H1 (cell line): ENCODE data around the gene HENMT1.

Source experiments
- ATF3 ChIP-seq: IDR thresholded peaks from 2 replicates; pipeline ENCODE4 v1.6.1; 2011; ENCODE audit warnings: low read depth, mild to moderate bottlenecking, low read length; ENCODE audit not compliant: insufficient read depth
- CHD2 ChIP-seq: IDR thresholded peaks from 2 replicates; pipeline ENCODE4 v1.6.1; 2012; ENCODE audit warnings: low read length, improper control_type of control experiment
- CTCF ChIP-seq, 3 experiments: IDR thresholded peaks; 1 replicate in 2 of 3; 2 replicates in 1 of 3; pipeline versions ENCODE4 v1.5.1 to v1.6.1; 2011; ENCODE audit warnings: low read length in 3 of 3, mild to moderate bottlenecking in 3 of 3, inconsistent platforms in 2 of 3, low read depth in 1 of 3, moderate library complexity in 1 of 3; ENCODE audit not compliant: insufficient read depth in 1 of 3; ENCODE audit errors: control extremely low read depth in 1 of 3
- EZH2 ChIP-seq: fragments of 200-600 bp; sonication (generic); IDR thresholded peaks from 2 replicates; pipeline ENCODE4 v1.7.1; 2012; ENCODE audit warnings: low read depth, mild to moderate bottlenecking, moderate library complexity, low read length, inconsistent platforms; ENCODE audit not compliant: severe bottlenecking
- MAFK ChIP-seq: IDR thresholded peaks from 2 replicates; pipeline ENCODE4 v1.6.1; 2012; ENCODE audit warnings: low read depth, mild to moderate bottlenecking, improper control_type of control experiment, low read length
- MAX ChIP-seq: IDR thresholded peaks from 2 replicates; pipeline ENCODE4 v1.6.1; 2012; ENCODE audit warnings: inconsistent platforms
- POLR2A ChIP-seq, 2 experiments: IDR thresholded peaks; 1 replicate in 1 of 2; 2 replicates in 1 of 2; pipeline ENCODE4 v1.6.1; 2011; ENCODE audit warnings: low read depth in 2 of 2, low read length in 2 of 2, mild to moderate bottlenecking in 2 of 2; ENCODE audit errors: control extremely low read depth in 1 of 2
- POLR2AphosphoS5 ChIP-seq: IDR thresholded peaks from 2 replicates; pipeline ENCODE4 v1.6.1; 2011; ENCODE audit warnings: low read depth, low read length
- SP1 ChIP-seq: IDR thresholded peaks from 2 replicates; pipeline ENCODE4 v1.6.1; 2011; ENCODE audit warnings: low read depth, low read length
- TBP ChIP-seq: IDR thresholded peaks from 2 replicates; pipeline ENCODE4 v1.6.1; 2011; ENCODE audit warnings: low read depth, low read length, improper control_type of control experiment

- TF ChIP-seq CTCF (IDR thresholded peaks at IDR 0.05; ENCODE audit: control extremely low read depth in 1 of 3, insufficient read depth in 1 of 3, low read depth in 1 of 3, low read length in 3 of 3): no peak
- TF ChIP-seq POLR2A (IDR thresholded peaks at IDR 0.05; ENCODE audit: control extremely low read depth in 1 of 2, low read depth in 2 of 2, low read length in 2 of 2): no peak
- TF ChIP-seq ATF3: no peak
- no peak for TF ChIP-seq EZH2
- TF ChIP-seq SP1: no peak
- no peak for TF ChIP-seq MAFK
- no peak for TF ChIP-seq MAX
- TF ChIP-seq CHD2: no peak
- no peak for TF ChIP-seq POLR2AphosphoS5
- no peak for TF ChIP-seq TBP
Measured at GRCh38 chr1:108611984-108612383, 48.9 kb downstream of the HENMT1 start.
